AG04450 (cell line): ENCODE results near the gene GABRB3. TPM values are rescaled to one million over a fixed set of nuclear protein-coding genes. Genes with fewer than 3 reads are reported as not detected.

Source experiments
- CTCF ChIA-PET: fragments of 300-600, 350-600 bp; formaldehyde crosslinking; extraction: SDS; loops from one replicate; lab custom pipeline; 2022; ENCODE audit warnings: antibody characterized with exemption, inconsistent platforms; lab: Charles Lee
- POLR2A ChIA-PET: fragments of 350-600 bp; formaldehyde crosslinking; extraction: SDS; loops from one replicate; lab custom pipeline; 2021; ENCODE audit warnings: antibody characterized with exemption, inconsistent platforms; lab: Yijun Ruan, JAX
- DNase-seq: peaks from one replicate; pipeline ENCODE4 v3.0.0-alpha.2; 2011; ENCODE audit warnings: low read depth, low spot score
- H3K27ac ChIP-seq: one replicate; pipeline ENCODE4 v1.5.1; 2012; ENCODE audit warnings: low read depth, low read length, control low read depth
- H3K27me3 ChIP-seq: one replicate; pipeline ENCODE4 v1.6.0; 2012; ENCODE audit warnings: low read length; ENCODE audit not compliant: control insufficient read depth, insufficient read depth
- H3K4me3 ChIP-seq: 2 replicates; pipeline ENCODE4 v1.5.1; 2011; ENCODE audit warnings: mild to moderate bottlenecking, low read depth, low read length, control low read depth
- H3K9me3 ChIP-seq: 2 replicates; pipeline ENCODE4 v1.5.1; 2012; ENCODE audit warnings: low read length; ENCODE audit not compliant: control insufficient read depth, insufficient read depth
- polyA plus RNA-seq: library from polyadenylated mRNA; depleted of rRNA; stranded (reverse); fragments of >200 nt; gene quantifications from 2 replicates; pipeline ENCODE4 v1.2.3, GENCODE V29; 2011
- TF ChIP-seq, protein P1 (sequence below): IDR thresholded peaks from 2 replicates; pipeline ENCODE4 v1.5.1; 2011; ENCODE audit warnings: low read depth, low read length, control low read depth, inconsistent platforms

Gene GABRB3
- polyA plus RNA-seq, 1 experiment: 0.63 TPM

DNA sequence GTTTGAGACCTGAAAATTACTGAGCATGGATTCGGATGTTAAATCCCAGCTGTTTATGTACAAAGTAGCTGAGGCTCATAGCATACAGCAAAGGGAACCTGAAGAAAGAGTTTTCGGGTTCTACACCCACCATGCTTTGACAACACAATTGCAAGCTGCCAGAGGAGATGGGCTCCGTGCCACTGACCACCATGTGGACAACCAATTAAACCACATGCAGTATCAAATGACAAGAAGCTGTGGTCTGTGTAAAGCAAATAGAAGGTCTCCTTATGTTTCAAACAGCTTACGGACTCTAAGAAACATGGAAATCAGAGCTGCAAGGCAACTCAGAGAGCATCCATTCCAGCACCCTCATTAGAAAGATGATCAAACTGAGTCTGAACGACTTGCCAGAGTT is 12.9 kb downstream of the GABRB3 start:
- CTCF ChIA-PET: no interaction called here
- POLR2A ChIA-PET: no interaction called here
- Histone ChIP-seq H3K9me3 (peaks cover 16% of the 10 kb centered on the region), H3K4me3 (no peak overlapping the region), H3K27me3 (no peaks in the 10 kb centered on the region), H3K27ac (no peak overlapping the region)
- no peak for DNase-seq
- TF ChIP-seq, protein P1, sequence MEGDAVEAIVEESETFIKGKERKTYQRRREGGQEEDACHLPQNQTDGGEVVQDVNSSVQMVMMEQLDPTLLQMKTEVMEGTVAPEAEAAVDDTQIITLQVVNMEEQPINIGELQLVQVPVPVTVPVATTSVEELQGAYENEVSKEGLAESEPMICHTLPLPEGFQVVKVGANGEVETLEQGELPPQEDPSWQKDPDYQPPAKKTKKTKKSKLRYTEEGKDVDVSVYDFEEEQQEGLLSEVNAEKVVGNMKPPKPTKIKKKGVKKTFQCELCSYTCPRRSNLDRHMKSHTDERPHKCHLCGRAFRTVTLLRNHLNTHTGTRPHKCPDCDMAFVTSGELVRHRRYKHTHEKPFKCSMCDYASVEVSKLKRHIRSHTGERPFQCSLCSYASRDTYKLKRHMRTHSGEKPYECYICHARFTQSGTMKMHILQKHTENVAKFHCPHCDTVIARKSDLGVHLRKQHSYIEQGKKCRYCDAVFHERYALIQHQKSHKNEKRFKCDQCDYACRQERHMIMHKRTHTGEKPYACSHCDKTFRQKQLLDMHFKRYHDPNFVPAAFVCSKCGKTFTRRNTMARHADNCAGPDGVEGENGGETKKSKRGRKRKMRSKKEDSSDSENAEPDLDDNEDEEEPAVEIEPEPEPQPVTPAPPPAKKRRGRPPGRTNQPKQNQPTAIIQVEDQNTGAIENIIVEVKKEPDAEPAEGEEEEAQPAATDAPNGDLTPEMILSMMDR: no peak

DNA sequence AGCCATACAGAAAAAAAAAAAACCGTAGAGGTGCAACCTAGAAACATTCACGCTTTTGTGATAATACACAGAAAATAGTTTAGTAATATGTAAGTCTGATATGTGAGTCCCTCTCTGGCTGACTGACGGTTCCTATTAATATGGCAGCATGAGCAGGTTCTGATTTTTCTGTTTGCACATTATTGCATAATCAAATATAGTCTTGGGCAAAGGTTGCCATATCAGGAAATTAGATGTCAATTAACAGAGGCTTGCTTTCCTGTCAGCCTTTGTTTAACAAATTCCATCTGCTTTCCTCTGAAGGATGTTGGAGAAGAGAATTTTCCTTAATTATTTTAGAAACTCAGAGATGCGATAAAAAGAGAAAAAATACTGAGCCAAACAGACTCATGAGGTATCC is 14.8 kb downstream of the GABRB3 start:
- ChIA-PET POLR2A (no interaction called here), CTCF (no interaction called here)
- Histone ChIP-seq H3K27me3 (no peaks in the 10 kb centered on the region), H3K27ac (no peak overlapping the region), H3K9me3 (peaks cover 19% of the 10 kb centered on the region), H3K4me3 (no peak overlapping the region)
- TF ChIP-seq, protein P1: no peak
- no peak for DNase-seq

DNA sequence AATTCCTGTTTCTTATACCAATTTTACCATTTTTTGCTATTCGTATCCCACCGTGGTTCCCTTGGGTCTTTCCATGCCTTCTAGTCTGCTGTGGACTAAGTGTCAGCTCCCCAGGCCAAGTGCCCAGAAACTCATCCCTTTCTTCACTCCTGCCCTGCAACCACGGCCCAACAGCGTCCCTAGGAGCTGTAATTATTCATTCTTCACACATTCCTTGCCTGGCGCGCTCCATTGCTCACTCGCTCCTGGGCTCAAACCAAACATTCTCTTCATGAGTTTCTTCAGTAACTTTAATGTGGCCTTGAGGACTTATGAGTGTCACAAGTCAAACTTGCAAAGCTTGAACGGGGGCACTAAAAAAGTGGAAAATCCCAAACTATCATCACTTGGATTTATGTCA is 15.7 kb downstream of the GABRB3 start:
- H3K27me3 ChIP-seq: no peaks in the 10 kb centered on the region
- H3K4me3 ChIP-seq: no peak overlapping the region
- no peak overlapping the region for H3K27ac ChIP-seq
- DNase-seq: no peak
- H3K9me3 ChIP-seq: peaks cover 20% of the 10 kb centered on the region
- TF ChIP-seq, protein P1: no peak
- ChIA-PET CTCF (no interaction called here), POLR2A (no interaction called here)

DNA sequence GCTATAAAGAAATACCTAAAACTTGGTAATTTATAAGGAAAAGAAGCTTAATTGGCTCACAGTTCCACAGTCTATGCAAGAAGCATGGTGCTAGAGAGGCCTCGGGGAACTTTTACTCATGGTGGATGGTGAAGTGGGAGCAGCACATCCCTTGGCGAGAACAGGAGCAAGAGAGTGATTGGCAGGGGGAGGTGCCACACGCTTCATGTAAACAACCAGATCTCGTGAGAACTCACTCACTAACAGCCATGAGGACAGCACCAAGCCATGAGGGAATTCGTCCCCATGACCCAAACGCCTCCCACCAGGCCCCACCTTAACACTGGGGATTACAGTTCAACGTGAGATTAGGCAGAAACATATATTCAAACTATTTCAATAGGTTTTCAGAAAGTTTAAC is 28.0 kb downstream of the GABRB3 start:
- Histone ChIP-seq H3K27me3 (no peaks in the 10 kb centered on the region), H3K4me3 (no peak overlapping the region), H3K27ac (no peak overlapping the region), H3K9me3 (peaks cover 13% of the 10 kb centered on the region)
- TF ChIP-seq, protein P1: no peak
- POLR2A ChIA-PET: no interaction called here
- CTCF ChIA-PET: no interaction called here
- DNase-seq: no peak

DNA sequence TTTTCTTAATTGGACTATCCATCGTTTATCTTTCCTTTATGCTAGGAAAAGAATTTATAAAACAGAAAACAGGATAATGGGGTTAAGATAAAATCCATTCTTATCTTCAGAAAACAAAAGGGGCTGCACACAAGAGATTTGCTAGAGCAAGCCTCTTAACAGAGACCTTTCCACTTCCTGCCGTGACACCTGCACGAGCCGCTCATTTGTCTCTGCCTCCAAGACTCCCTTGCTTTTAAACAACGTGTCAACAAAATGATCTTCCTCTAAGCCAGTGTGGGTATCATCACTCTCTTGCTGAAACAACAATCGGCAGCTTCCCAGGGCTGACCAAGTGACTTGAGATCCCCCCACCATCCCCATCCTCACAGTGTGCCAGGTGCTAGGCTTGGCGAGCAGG is 33.1 kb downstream of the GABRB3 start:
- H3K27ac ChIP-seq: no peak overlapping the region
- no peak overlapping the region for H3K4me3 ChIP-seq
- no peaks in the 10 kb centered on the region for H3K27me3 ChIP-seq
- ChIA-PET CTCF (no interaction called here), POLR2A (no interaction called here)
- no peak for DNase-seq
- TF ChIP-seq, protein P1: no peak
- peaks cover 25% of the 10 kb centered on the region for H3K9me3 ChIP-seq
